Measurements from ENCODE around the gene DNAJC24.

The DNAJC24 gene

DNA sequence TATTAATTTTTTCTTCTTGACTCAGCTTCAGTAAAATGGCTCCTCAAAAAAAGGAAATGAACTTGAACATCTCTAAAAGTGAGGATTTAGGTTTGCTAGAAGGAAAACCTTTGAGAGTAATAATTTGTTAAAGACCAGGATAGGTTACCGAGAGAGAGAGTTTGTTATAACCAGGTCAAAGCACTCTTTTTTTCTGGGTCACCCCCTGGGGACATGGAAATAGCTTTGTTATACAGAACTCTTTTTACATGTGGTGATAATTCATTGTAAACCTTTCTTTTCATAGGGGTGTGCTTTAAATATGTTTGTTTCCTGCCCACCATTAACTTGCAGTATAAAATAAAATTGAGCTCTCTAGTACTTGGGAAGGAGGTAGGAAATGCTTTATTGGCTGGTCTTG is 47.7 kb downstream of the DNAJC24 start:
- no peak for DNase-seq

DNA sequence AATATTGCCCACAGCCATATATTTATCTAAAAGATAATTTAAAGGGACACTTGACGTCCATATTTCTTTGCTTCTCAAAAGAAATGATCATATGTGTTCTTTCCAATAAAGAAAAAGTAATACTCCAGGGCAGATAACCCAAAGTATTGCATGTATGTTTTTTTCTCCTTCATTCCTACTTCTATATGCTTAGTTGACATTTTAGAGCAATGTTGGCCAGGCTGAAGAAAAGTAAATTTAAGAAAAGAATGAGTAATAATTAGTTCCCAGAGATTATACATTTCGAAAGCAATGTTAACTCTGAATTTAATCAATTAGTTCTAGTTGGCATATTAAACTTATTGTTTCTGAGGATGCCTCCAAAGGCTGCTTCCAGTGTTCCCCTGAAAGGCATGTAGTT is 48.2 kb downstream of the DNAJC24 start:
- DNase-seq, result no peak

DNA sequence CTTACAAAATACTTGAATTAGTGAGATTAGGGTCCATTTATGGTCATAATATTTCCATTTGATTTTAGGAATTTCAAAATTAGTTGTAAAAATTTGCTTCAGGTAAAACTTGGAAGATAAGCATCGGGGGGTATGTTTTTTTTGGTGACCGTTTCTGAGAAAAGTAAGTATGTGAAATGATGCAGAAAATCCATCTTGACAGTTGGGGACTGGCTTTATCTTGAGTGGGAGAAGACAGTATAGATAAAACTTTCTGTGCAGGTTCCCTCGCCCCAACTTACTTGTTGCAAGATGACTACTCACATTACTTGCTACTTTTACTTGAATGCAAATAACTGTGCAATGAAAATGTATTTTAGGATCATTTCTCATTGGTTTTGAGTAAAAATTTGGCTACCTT is 49.5 kb downstream of the DNAJC24 start:
- DNase-seq, result no peak

DNA sequence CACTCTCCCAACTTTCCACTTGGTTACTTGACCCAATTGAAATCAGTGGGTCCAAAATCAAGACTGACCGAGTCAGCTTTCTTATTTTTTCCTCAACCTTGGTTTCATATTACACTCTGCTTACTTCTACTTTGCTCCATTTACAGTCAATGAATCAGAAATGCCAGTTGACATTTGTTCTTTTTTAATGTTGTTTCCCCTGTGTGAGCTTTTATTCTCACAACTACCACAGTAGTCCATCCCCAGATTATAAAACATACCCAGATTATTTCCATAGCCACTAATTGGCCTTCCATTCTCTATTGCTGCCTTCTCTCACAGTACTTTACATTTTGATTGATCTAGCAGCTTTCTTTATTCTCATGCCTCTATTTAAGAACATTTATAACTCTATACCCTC is 50.0 kb downstream of the DNAJC24 start:
- DNase-seq, result no peak

DNA sequence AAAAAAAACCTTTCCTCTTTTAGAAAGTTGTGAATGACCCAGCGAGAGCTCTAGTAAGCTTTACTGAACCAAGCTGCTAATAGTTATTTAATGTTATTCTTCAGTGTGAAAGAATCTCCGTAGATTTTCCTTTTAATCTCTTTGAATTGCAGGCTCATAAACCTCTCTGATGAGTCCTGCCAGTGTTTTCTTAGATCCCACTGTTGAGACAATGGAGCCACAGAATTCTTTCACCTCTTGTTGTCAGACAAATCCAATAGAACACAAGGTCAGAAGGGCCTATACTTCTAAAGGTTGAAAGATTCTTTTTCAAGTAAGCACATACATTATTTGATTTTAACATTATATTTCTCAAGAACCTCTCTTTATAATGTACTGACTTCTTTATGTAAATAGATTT is 52.2 kb downstream of the DNAJC24 start:
- no peak for DNase-seq

DNA sequence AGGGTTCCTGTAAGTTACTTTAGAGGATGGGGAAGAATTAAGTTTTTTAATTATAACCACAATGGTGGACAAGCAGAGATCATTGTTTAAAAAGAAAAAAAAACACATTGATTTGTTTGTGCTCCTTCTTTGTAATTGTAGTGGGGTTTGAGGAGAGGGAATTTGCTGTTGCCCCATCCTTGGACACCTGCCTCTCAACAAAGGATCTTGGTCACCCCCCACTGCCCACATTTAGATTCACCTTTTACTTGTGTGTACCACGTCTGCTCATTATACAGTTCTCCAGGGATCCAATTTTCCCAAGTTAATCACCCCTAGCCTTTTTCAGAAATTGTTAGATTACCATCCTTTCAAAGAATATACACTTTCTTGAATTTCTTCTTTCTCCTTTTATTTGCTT is 53.0 kb downstream of the DNAJC24 start:
- no peak for DNase-seq

DNA sequence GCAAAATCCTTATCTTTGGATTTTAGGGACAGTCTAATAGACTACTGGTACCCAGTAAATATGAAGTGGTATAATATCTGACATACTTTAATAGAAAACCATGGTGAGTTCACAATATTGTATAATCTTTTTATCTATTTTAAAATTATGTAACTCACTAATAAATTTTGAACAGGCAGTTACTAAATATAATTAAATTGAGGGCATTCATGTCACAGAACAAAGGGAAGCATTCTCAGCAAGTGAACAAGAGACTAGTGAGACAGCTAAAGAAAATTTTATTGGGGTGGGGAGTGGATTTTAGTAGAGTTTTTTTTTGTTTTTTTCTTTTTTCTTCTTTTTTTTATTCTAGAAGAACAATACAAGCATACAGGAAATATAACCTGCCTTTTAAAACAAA is 55.0 kb downstream of the DNAJC24 start:
- no peak for DNase-seq

DNA sequence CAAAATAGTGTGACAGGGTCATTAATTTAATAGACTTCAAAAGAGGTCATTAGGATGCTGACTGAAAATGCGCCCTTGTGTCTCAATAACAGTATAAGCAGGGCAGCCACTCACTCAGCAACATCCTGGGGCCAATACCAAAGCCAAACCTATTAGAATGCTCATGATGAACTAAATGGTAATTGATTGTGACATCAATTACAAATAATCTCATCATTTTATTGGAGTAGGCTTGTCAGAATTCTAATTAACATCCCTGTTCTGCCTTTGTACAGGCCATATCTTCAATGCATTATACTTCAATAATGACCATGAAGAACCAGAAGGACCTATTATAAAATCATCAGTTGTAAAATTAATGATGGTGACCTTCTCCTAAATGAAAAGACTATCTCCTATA is 64.2 kb downstream of the DNAJC24 start:
- no peak for DNase-seq

DNA sequence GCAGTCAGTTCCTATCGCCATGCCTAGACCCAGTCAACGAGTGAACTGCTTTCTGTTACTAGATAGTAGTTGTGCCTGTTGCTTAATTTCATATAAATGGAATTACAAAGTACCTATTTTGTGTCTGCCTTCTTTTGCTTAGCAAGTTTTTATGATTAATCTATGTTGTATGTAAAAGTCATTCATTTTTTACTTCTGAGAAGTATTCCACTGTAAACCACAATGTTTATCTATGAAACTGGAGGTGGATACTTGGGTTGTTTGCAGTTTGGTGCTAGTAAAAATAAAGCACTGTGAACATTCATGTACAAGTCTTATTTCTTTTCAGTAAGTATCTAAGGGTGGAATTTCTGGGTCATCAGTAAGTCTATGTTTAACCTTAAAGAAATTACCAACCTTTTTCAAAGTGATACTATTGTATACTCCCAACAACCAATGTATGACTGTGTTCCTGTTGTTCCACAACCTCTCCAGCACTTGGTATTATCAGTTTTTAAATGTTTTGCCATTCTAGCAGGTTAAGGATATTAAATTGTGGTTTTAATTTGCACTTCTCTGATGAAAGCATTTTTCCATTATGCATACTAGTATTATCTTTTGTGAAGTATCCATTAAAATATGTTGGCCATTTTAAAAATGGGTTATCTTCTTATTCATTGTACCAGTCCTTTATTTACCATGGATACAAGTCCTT is 68.2 kb downstream of the DNAJC24 start:
- DNase-seq, result no peak

DNA sequence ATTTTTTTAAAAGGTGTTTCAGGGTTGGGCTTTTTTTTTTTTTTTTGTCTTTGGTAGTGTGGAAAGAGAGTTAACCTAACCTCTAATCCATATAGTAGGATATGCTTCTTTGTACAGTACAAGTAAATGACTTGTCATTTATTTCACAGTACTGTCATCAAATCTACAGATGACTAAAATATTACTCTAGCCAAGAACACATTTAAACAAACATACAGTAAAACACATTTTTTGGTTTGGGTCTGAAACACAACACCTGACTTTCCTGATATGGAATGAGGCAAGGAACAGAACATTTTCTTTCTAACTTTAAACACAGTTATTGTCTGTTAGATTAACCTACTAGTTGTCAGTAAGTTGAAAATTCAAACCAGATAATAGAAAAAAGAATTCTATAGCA is 71.6 kb downstream of the DNAJC24 start:
- no peak for DNase-seq

DNA sequence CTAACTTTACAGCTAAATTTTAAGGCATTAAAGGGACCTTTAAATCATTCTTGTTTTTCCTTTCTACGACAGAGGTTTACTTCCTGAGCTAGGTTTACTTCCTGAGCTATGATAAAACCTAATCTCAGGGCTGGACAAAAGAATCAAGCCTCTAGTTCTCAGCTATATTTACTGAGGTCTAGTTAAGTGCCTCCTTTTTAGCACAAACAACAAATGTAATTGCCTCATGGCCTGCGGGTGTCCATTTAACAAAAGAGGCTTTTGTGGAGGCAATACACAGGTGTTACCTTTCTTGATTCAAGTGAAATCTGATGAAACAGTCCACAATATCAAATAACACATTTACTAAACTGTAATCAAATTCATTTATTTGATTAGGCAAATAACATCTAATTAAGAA is 72.4 kb downstream of the DNAJC24 start:
- DNase-seq, result no peak

GRCh38 chr11:31443802-31444201 is 74.1 kb downstream of the DNAJC24 start:
- DNase-seq, result no peak

- DNase-seq, result no peak
These were observed 76.0 kb downstream of the DNAJC24 start for GRCh38 chr11:31445621-31446020.

- DNase-seq, result no peak
These were observed 79.4 kb downstream of the DNAJC24 start for GRCh38 chr11:31449040-31449439.

- DNase-seq, result no peak
These were observed 81.2 kb downstream of the DNAJC24 start for GRCh38 chr11:31450841-31451240.

DNA sequence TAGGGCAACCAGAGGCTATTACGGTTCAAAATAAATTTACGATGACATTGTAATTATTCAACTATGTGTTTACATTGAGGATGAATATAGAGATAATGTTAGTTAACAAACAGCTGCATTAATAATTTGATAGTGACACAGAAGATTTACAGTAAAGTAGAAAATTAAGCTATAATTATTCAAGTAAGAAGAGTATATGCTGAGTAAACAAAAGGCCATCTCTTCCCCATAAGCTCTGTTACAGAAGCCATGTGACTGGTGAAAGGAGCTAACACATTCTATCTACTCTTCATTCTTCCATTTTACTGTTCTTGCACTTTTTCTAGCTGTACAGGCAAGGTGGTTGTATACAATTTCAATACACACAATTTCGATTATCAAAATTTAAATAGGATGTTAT is 85.5 kb downstream of the DNAJC24 start:
- no peak for DNase-seq

- DNase-seq, result no peak
These were observed 94.8 kb downstream of the DNAJC24 start for GRCh38 chr11:31464436-31464835.

DNA sequence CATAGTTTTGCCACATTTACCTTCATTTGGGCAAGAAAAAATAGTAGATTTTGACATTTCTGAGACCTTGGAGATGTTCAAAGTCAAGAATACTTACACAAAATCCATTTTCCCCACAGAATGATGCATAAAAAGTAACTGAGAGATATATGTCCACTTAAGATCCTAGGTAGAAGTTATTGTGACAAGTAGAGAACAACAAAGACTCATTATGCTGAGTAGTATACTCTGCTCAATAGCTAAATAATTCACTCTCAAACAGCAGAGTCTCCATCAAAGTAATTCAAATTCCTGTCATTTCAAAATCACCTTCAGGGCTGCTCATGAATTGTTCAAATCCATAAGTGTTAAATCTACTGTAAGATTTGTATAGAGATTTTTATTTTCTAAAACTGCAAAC is 104.4 kb downstream of the DNAJC24 start:
- no peak for DNase-seq

- DNase-seq, result no peak
These were observed 108.0 kb downstream of the DNAJC24 start for GRCh38 chr11:31477528-31478222.

DNA sequence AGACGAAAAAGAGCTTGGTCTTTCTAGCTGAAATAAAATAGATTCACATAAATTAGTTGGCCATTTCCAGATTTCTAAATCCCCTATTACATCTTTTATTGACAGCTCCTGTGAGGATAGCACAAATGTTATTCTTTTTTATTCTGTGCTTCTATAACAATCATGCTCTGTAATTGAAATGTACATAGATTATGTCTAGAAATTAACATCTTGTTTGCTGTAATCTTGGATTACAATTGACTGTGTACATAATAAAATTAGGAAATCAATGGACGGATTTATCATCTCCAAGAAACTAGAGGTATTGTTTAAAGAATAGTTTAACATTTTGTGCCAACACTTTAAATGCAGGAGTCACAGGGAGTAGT is 108.5 kb downstream of the DNAJC24 start:
- no peak for DNase-seq

GRCh38 chr11:31479066-31479465 is 109.4 kb downstream of the DNAJC24 start:
- DNase-seq, result no peak

- no peak for DNase-seq
These were observed 111.3 kb downstream of the DNAJC24 start for GRCh38 chr11:31480930-31481329.

All from activated CD8-positive, alpha-beta memory T cell treated with anti-CD3 and anti-CD28 coated beads, Interleukin-2, amount 50 U/mL, for 4 hours (primary cell).